Measurements from ENCODE around the gene PGAP6.

The PGAP6 gene

DNA sequence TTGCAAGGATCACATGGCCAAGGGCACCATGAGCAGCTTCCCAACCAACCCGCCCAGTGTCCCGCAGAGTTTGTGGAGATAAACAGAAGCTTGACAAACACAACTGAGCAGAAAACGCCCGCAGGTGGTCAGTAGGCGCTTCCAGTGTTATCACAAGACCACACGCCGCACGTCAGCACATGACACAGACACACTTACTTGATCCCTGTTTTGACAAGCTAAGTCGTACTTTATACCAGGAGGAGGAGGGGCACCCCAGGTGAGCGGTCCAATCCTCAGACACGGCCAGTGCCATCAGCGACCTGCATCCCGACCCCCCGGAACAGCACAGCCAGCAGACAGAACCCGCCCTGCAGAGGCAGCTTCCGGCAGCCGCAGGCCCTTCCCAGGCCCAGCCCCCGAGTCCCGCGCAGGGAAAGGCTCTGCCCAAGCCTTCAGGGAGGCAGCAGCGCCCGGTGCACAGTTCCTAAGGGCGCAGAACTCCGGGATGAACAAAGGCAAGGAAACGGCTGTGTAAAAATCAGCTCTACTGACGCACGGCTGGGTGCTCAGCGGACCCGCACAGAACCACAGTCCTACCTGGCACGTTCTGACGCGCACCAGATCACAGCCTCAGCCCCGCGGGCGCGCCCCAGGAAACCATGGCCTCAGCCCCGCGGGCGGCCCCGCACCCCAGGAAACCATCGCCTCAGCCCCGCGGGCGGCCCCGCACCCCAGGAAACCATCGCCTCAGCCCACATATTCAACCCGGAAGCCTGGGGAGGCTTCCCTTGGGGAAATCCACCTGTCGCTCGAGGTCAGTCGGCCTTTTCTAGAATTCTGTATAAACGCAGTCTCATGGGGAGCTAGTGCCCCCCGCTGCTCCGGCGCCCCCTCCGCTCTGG lies 57.1 kb downstream of the PGAP6 start:
- Histone ChIP-seq H3K9me3 (ENCODE audit: control insufficient read depth in 2 of 2, low read length in 2 of 2) (no peaks in the 10 kb centered on the region), H3K36me3 (ENCODE audit: control insufficient read depth in 2 of 2, insufficient read depth in 2 of 2, low read length in 2 of 2) (peaks cover 0 to 2% of the 10 kb centered on the region in 2 donors), H3K4me1 (ENCODE audit: control insufficient read depth in 2 of 2, insufficient read depth in 2 of 2, low read length in 2 of 2) (peaks cover 36 to 42% of the 10 kb centered on the region in 2 donors), H3K9ac (ENCODE audit: low read depth in 1 of 2, low read length in 2 of 2) (peak overlapping the region; percentile 41 to 55), H3K4me3 (ENCODE audit: low read length in 2 of 2) (peak overlapping the region; percentile 19 to 52), H3K27ac (ENCODE audit: low read depth in 2 of 2, low read length in 2 of 2) (peak overlapping the region; percentile 86), H3K27me3 (ENCODE audit: control insufficient read depth in 2 of 2, insufficient read depth in 2 of 2, low read length in 2 of 2) (no peaks in the 10 kb centered on the region)

- H3K27ac ChIP-seq (ENCODE audit: low read depth in 2 of 2, low read length in 2 of 2) = peak overlapping the region; percentile 86
- peaks cover 36 to 42% of the 10 kb centered on the region in 2 donors for H3K4me1 ChIP-seq (ENCODE audit: control insufficient read depth in 2 of 2, insufficient read depth in 2 of 2, low read length in 2 of 2)
- H3K4me3 ChIP-seq (ENCODE audit: low read length in 2 of 2) = peak overlapping the region in 1 of 2 donors; percentile 19
- peaks cover 4 to 7% of the 10 kb centered on the region in 2 donors for H3K36me3 ChIP-seq (ENCODE audit: control insufficient read depth in 2 of 2, insufficient read depth in 2 of 2, low read length in 2 of 2)
- H3K9me3 ChIP-seq (ENCODE audit: control insufficient read depth in 2 of 2, low read length in 2 of 2) = no peaks in the 10 kb centered on the region
- no peaks in the 10 kb centered on the region for H3K27me3 ChIP-seq (ENCODE audit: control insufficient read depth in 2 of 2, insufficient read depth in 2 of 2, low read length in 2 of 2)
- H3K9ac ChIP-seq (ENCODE audit: low read depth in 1 of 2, low read length in 2 of 2) = peak overlapping the region in 1 of 2 donors; percentile 55
Measured at GRCh38 chr16:324201-324450, 57.7 kb downstream of the PGAP6 start.

- Histone ChIP-seq H3K27me3 (ENCODE audit: control insufficient read depth in 2 of 2, insufficient read depth in 2 of 2, low read length in 2 of 2) (no peaks in the 10 kb centered on the region), H3K36me3 (ENCODE audit: control insufficient read depth in 2 of 2, insufficient read depth in 2 of 2, low read length in 2 of 2) (peaks cover 9 to 17% of the 10 kb centered on the region in 2 donors)
Measured at GRCh38 chr16:322476-323143, 59.2 kb downstream of the PGAP6 start.

GRCh38 chr16:321532-321931 lies 60.2 kb downstream of the PGAP6 start:
- Histone ChIP-seq H3K27me3 (ENCODE audit: control insufficient read depth in 2 of 2, insufficient read depth in 2 of 2, low read length in 2 of 2) (no peaks in the 10 kb centered on the region), H3K36me3 (ENCODE audit: control insufficient read depth in 2 of 2, insufficient read depth in 2 of 2, low read length in 2 of 2) (peaks cover 9 to 19% of the 10 kb centered on the region in 2 donors), H3K9me3 (ENCODE audit: control insufficient read depth in 2 of 2, low read length in 2 of 2) (no peaks in the 10 kb centered on the region), H3K27ac (ENCODE audit: low read depth in 2 of 2, low read length in 2 of 2) (no peak overlapping the region), H3K4me1 (ENCODE audit: control insufficient read depth in 2 of 2, insufficient read depth in 2 of 2, low read length in 2 of 2) (peaks cover 19 to 24% of the 10 kb centered on the region in 2 donors), H3K9ac (ENCODE audit: low read depth in 1 of 2, low read length in 2 of 2) (no peak overlapping the region), H3K4me3 (ENCODE audit: low read length in 2 of 2) (no peak overlapping the region)

More at GRCh38 chr16:322476-323143, 59.2 kb downstream of the PGAP6 start:
- Histone ChIP-seq H3K4me1 (ENCODE audit: control insufficient read depth in 2 of 2, insufficient read depth in 2 of 2, low read length in 2 of 2) (peaks cover 26 to 32% of the 10 kb centered on the region in 2 donors), H3K9me3 (ENCODE audit: control insufficient read depth in 2 of 2, low read length in 2 of 2) (no peaks in the 10 kb centered on the region), H3K9ac (ENCODE audit: low read depth in 1 of 2, low read length in 2 of 2) (no peak overlapping the region), H3K27ac (ENCODE audit: low read depth in 2 of 2, low read length in 2 of 2) (no peak overlapping the region), H3K4me3 (ENCODE audit: low read length in 2 of 2) (no peak overlapping the region)
